Measurements from ENCODE around the gene CNOT6.
"Not testable (repeated sequence)": the region's sequence is repeated elsewhere in the genome, so short reads cannot be mapped to it uniquely, and the experiment has no call there.

CNOT6 gene

DNA sequence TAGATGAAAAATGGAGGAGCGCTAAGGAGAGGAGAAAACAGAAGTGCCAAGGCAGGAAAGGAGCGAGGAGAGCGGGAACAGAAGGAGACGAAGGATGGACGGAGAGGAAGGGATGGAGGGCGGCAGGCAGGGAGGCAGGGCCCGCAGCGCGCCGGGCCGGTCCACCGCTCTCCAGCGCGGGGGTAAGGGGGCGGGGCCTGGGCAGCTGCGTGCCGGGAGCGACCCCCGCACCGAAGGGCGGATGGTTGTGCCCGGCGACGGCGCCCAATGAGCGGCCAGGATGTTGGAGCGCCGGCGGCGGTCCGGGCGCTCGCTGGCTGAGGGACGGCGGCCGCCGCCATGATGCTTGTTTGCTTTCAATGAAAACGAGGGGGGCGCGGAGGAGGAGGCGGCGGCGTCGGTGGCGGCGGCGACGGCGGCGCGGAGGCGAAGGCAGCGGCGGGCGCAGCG is at the start of gene CNOT6:
Gene CNOT6 (plus strand): TSS at position 320 of the 450 bp plus-strand sequence. CDS start 34,898 bp downstream, outside the sequence.
- peak in 55 of 56 donors; percentile 36 to 96 (median 89) for DNase-seq

DNA sequence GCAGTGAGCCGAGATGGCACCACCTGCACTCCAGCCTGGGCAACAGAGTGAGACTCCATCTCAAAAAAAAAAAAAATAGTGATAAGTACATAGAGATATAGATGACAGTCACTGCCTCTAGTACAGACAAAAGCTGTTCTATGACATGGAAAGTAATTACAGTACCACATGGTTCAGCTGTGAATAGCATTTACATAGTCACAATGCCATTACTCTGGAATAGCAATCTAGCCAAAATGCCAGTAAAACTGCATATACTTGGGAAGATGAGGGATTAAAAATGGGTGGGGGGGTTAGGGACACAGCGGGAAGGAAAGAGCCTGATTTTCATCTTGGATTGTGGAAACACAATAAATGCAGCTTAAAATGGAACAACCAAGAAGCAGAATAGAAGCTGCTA is 39.4 kb upstream of the CNOT6 start:
- no peak for DNase-seq

DNA sequence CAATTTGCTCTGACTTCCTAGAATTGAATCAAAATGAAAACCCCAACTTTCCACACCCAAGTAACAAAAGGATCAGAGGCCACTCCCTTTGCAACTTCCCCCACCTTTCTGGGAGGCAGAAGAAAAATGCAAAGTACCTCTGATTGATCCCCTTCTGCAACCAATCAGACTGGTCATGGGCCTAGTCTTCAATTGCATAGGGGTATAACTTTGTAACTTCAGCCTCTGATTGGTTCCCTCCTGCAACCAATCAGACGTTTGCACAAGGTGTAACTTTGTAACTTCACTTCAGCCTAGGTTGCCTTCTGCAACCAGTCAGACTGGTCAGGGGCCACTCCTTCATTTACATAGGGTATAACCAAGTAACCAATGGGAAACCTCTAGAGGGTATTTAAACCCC is 38.3 kb upstream of the CNOT6 start:
- DNase-seq: no peak

DNA sequence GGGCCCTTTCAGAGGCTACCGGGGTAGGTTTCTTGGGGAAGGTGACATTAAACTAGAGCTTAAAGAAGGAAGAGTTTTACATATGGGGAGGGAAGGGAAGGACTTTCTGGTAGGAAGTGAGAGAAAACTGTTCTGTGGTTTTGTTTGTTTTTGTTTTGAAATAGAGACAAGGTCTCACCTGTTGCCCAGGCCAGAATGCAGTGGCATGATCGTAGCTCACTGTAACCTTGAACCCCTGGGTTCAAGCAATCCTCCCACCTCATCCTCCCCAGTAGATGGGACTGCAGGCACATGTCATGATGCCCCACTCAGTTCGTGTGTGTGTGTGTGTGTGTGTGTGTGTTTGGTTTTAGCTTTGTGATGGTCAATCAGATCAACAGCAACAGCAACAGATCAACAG is 37.4 kb upstream of the CNOT6 start:
- DNase-seq: no peak

DNA sequence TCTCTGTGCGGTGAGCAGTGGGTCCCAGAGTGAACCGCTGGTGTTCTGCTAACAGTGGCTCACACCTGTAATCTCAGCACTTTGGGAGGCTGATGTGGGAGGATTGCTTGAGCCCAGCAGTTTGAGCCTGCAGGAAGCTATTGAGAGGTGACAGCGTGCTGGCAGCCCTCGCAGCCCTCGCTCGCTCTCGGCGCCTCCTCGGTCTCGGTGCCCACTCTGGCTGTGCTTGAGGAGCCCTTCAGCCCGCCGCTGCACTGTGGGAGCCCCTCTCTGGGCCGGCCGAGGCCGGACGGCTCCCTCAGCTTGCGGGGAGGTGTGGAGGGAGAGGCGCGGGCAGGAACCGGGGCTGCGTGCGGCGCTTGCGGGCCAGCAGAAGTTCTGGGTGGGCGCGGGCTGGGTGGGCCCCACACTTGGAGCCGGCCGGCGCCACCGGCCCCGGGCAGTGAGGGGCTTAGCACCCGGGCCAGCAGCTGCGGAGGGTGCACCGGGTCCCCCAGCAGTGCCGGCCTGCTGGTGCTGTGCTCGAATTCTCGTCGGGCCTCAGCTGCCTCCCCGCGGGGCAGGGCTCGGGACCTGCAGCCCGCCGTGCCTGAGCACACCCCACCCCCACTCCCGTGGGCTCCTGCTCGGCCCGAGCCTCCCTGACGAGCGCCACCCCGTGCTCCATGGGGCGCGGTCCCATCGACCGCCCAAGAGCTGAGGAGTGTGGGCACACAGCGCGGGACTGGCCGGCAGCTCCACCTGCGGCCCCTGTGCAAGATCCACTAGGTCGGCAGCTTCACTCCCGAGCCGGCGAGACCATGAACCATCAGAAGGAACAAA is 35.1 kb upstream of the CNOT6 start:
- DNase-seq: not testable (repeated sequence)

DNA sequence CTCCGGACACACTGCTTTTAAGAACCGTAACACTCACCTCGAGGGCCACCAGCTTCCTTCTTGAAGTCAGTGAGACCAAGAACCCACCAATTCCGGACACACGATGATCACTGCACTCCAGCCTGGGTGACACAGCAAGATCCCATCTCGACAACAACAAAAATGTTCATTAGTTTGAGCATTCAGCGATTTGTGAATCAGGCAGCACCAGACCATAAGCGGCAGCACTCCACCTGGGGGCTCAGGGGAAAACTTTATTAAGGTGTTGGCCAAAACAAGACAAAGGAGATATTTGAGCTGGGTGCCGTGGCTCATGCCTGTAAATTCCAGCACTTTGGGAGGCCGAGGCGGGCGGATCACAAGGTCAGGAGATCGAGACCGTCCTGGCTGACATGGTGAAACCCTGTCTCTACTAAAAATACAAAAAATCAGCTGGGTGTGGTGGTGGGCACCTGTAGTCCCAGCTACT is 34.5 kb upstream of the CNOT6 start:
- not testable (repeated sequence) for DNase-seq

DNA sequence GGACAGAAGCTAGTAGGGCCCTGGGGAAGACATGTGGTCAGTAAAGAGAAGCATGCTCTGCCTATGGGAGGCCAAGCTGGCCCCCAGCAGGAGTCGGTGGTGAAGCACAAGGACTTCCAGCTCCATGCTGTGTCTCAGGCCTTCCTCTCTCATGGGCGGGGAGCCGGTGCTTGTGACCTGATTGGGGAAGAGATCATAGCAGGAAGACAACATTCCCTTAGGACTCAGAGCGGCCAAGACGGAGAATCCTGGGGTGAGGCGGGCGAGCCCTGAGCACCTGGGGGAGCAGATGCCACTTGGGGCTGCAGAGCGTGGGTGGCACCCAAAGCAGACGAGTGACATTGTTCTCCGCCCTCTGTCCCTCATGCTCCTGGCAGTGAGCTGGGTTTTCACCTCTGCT is 33.3 kb upstream of the CNOT6 start:
- no peak for DNase-seq

DNA sequence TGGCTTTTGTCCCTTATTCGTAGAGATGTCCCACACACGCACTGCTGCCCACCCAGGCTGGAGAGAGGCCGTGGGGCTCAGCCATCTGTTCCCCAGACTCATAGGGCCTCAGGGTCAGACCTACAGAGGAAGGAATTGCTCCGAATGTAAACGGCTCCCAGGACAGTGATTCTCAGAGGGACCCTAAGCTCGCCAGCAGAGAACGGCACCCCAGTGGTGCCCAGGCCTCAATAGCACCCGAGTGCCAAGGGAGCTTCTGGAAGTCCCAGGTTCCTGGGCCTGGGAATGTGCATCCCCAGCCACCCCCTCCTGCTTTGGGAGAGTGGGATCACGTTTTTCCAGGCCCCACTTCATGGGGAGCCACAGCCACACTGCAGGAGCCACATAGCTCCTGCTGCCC is 32.9 kb upstream of the CNOT6 start:
- no peak for DNase-seq

DNA sequence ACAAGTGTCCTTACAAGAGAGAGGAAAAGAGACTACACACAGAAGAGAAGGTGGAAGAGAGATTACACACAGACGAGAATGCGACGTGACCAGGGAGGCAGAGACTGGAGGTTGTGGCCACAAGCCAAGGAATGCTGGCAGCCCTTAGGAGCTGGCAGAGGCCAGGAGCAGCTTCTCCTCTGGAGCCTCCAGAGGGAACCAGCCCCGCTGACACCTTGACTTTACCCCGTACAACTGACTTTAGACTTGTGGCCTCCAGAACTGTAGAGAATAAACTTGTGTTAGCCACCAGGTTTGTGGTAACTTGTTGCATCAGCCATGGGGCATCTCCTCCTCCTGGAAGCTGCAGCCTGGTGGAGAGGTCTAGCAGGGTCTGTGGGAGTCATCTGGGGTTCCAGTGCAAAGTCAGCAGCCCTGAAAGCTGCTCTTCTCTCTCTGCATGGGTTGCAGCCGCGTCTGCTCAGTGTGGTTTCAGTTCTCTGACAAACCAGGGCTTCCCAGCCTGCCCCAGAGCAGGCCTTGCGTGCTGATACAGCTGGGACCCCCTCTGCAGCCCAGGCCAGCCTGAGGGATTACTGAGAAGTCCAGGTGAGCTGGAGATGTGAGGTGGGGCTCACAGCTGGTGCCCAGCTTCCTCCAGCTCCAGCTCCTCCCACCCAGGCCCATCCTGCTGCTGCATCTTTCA is 30.8 kb upstream of the CNOT6 start:
- no peak for DNase-seq

DNA sequence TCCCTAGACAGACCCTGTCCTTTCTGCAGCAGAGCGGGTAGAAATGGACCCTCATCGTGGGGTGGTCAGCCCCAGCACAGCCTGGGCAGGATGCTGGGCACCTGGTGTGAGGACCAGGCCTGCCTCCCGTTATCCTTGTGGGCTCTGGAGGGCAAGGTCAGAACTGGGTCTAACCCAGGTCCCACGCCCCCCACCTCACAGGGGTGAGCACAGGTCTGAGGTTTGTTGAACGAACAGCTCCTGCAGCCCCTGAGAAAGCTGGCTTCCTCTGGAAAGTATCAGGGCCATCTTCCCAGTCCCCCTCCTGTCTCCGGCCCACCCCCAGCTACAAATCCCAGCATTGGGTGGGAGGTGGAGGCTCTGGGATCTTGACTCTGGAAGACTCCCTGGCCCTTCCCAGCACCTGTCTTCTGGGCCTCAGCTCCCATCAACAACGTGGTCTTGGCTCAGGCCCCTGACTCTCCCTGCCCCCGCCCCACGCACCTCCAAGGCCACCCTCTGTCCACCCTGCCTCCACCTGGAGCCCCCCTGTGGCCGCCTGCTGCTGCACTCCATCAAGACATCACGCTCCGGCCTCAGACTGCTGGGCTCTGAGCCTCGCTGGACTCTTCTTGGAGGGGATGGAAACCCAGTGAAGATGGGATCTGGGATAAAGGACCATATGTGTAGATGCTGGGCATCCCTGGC is 30.1 kb upstream of the CNOT6 start:
- DNase-seq: no peak

DNA sequence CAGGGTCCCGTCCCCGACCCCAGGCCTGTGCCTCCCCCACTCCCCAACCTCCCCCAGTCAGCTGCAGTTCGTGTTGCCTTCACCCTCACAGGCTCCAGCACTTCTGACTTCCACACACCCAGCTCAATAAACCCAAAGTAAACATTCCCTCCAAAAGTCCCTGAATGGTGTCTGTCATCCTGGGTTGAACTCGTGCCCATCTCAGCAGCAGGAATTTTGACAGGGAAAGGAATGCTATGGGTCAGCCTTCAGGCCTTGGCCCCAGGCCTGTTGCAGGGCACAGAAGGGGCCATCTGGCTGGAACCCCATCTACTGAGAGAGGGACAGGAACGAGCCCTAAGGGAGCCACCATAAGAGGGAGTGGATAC is 29.6 kb upstream of the CNOT6 start:
- no peak for DNase-seq

DNA sequence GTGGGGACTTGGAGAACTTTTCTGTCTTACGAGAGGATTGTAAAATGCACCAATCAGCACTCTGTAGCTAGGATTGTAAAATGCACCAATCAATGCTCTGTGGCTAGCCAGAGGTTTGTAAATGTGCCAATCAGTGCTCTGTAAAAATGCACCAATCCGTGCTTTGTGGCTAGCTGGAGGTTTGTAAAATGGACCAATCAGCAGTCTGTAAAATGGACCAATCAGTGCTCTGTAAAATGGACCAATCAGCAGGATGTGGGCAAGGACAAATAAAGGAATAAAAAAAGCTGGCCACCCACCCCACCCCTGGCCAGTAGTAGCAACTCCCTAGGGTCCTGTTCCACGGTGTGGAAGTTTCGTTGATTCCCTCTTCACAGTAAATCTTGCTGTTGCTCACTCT is 29.1 kb upstream of the CNOT6 start:
- DNase-seq: not testable (repeated sequence)

DNA sequence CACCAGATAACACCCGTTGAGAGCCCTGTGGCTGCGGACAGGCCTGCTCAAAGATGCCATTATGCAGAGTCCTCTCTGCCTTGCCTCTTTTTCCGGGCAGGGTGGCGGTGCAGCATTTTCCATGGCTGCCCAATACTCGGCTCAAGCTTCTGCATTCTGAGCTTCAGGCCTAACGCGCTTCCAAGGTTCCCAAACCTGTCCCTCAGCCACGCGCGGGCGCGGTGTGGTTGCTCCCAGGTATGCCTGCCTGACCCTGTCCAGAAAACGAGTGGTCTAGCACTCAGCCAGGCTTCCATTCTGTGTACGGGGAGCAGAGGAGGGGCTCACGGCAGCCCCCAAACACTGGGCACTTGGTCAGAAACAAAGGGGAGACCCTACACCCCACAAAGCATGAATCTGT is 27.9 kb upstream of the CNOT6 start:
- DNase-seq: no peak

DNA sequence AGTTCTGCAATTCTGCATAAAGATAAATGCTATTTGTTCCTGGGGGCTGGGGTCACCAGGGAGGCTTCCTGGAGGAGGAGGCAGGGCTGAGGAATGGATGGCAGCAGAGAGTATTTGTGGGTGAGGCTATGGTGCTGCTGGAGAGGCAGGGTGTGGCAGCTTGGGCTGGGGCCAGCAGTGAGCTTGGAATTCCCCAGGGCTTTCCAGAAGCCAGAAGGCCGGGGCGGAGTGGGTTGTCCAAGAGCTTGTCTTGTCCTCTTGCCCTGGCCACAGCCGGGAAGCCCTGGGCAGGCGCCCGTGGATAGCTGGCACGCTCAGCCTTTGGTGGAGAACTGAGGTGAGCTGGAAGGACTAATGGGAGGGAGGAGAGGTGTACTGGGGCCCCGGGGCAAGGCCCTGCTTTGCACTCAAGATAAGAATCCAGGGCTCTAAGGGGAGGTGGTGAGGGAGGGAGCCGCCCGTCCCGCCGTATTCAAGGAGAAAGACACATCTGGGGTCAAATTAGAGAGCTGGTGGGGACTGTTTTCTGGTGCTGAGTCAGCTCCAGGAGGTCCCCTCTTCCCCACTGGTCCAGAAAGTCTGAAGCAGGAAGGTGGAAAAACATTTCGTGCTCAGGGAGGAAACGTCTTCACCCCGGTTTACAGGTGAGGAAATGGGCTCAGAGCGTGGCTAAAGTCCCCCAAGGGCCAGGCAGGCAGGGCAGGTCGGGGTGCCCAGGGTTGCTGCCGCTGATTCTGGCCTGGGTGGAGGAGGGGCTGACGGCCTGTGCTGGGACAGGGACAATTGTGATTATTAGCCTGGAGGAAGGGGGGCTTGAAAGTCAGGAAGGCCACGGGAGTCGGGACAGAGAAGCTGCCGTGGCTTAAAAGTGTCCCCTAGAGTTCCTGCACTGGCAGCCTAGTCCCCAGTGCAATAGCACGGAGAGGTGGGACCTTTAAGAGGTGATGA is 26.9 kb upstream of the CNOT6 start:
- DNase-seq: no peak

DNA sequence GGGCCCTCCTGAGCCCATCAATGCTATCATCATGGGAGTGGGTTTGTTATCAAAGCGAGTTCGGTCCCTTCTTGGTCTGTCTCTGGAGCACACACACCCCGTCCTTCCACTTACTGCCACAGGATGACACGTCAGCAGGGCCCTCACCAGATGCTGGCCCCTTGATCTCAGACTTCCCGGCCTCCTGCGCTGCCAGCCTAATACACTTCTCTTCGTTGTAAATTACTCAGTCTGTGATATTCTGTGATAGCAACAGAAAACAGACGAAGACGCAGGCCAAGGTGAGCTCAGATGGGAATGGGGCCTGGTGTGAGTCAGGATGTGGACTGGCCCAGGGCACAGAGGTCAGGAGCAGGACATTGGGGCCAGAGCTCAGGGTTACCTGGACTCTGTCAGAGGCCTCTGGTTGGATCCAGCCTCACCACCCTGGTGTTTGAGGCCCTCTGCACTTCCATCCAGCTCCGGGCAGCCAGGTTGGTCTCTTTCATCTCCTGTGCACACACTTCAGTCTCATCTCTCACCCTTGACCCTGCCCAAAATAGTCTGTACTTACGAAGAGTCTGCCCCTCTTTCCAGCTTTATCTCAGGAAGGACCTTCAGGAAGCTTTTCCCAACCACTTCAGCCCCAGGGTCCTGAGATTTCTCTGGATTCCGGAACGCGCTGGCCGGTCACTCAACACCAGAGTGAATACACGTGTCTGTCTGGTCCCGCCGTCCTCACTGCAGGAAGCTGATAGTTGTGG is 26.0 kb upstream of the CNOT6 start:
- DNase-seq: no peak

DNA sequence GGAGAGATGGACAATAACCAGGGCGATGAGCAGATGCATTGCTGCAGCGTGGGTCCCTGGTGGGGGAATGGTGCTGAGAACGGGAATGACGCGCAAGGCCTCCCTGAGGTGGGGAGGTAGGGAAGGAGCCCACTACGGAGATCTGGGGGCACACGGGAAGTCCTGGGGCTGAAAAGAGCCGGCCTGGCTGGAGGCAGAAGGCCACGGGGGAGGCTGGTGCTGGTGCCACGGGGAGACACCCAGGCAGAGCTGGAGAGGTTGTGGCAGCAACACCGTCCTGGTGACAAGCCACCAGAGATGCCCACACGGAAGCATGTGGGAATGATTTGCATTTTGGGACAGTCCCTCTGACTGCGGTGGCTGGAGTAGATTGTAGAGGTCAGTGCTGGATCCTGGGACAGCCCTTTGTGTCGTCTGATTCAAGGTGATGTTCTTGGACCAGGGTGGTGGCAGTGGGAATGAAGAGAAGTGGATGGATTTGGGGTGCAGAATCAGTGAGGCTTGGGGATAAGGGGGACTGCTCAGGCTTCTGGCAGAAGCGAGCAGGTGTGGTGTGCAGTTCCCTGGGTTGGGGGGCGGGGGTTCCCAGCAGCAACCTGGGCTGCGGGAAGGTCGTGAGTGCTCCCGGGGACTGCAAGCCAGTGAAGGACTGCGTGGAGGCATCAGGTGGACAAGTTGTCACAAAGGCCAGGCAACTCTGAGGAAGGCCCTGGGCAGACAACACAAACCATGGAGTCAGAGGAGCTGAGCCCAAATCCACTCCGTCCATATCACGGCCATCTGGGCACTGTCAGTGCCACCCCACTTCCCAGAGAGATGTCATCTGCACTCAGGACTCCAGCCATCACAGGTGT is 25.2 kb upstream of the CNOT6 start:
- no peak for DNase-seq

DNA sequence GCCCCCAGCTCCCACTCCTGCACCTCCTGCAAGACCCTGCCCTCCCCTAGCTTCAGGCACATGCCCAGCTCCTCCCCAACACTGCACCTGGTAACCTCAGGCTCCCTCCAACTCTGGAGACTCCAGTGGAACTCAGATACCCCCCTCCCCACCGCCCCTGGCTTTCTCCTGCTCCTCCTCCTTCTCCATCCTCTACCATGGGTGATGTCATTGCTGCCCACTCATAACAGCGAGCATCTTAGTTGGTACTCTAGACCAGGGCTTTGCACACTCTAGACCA is 24.7 kb upstream of the CNOT6 start:
- no peak for DNase-seq

DNA sequence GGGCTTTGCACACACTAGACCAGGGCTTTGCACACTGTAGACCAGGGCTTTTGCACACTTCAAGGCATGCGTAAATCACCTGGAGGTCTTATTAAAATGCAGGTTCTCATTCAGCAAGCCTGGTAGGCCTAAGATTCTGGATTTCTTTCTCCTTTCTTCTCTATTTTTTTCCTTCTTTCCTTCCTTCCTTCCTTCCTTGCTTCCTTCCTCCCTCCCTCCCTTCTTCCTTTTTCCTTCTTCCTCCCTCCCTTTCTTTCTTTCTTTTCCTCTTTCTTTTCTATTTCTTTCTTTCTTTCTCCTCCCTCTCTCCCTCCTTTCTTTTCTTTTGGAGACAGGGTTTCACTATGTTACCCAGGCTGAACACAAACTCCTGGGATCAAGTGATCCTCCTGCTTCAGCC is 24.3 kb upstream of the CNOT6 start:
- DNase-seq: no peak

DNA sequence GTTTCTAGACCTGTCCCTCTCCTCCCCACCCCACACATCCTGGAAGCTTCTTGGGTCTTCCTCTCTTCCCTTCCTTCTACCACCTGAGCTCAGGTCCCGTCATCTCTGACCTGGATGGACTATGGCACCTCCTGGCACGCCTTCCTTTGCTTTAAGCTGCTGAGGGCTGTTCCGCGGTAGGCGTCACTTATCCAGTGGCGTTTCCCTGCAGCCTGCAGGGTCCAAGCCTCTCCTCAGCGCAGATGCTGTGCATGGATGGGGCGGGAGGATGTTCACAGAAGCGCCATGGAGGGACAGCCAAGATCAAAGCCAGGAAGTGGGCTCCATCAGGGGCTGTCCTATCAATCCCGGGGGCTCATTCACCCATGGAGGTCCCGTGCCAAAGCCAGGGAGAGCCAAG is 23.8 kb upstream of the CNOT6 start:
- no peak for DNase-seq
